Measurements from ENCODE around the gene ARHGEF6. TPM values are rescaled to one million over a fixed set of nuclear protein-coding genes. Genes with fewer than 3 reads are reported as not detected.

Gene ARHGEF6
- total and polyA plus RNA-seq, 7 donors: 11.4 to 70.5 (median 25.4) TPM

DNA sequence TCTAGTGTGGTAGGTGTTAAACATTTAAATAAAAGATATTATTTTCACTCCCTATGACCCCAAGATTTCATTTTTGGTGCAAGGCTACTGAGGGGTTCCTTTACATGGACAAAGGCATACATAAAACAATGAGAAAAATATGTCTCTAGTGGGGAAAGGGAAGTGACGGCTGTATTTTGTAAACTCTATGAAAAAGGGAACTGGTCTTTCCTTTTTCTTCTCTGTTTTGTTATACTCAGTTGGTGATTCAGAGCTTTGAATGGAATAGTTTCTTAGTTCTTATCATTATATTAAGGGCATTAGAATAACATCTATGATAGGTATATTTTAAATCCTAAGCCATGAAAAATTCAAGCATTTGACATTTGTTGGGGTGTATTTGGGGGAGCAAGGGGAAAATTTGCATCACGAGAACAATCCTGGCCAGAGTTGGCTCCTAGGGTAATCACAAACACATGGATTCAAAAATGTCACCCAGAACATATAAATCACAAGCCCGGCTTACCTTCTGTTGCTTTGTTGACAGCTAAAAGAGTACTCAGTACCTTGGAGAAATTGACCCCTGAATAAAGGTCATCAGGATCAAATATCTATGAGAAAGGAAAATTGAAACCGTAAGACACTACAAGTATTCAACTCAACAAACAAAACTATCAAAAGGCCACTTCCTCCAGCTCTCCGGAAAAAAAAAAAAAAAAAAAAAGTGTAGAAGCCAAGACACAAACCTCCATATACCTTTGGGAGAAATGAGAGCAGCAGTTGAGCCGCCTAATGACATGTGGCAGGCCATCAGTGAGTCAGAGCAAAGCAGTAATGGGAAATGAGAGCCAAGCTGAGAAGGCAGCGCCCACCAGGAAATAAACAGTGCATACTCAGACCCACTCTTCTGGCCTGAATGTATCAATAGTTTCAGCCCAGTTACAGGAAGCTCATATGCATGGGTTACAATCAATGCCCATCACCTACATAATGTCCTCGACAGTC, 33.4 kb downstream of the ARHGEF6 start:
- Histone ChIP-seq H3K4me3 (no peak overlapping the region), H3K4me1 (peaks cover 40% of the 10 kb centered on the region), H3K36me3 (ENCODE audit: insufficient read depth in 1 of 2, low read depth in 1 of 2) (no peaks in the 10 kb centered on the region), H3K27me3 (ENCODE audit: insufficient read depth in 3 of 3, low read length in 2 of 3) (no peaks in the 10 kb centered on the region), H3K27ac (peak overlapping the region; percentile 87), H3K9me3 (no peaks in the 10 kb centered on the region)
- DNase-seq: no peak
- TF ChIP-seq, protein P1, sequence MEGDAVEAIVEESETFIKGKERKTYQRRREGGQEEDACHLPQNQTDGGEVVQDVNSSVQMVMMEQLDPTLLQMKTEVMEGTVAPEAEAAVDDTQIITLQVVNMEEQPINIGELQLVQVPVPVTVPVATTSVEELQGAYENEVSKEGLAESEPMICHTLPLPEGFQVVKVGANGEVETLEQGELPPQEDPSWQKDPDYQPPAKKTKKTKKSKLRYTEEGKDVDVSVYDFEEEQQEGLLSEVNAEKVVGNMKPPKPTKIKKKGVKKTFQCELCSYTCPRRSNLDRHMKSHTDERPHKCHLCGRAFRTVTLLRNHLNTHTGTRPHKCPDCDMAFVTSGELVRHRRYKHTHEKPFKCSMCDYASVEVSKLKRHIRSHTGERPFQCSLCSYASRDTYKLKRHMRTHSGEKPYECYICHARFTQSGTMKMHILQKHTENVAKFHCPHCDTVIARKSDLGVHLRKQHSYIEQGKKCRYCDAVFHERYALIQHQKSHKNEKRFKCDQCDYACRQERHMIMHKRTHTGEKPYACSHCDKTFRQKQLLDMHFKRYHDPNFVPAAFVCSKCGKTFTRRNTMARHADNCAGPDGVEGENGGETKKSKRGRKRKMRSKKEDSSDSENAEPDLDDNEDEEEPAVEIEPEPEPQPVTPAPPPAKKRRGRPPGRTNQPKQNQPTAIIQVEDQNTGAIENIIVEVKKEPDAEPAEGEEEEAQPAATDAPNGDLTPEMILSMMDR (IDR thresholded peaks at IDR 0.05): no peak
- ATAC-seq: peak; percentile 72 to 81 (median 76)
- WGBS, 3 donors: 16 to 39% (median 24%) methylated on average over 8 of the region's 8 CpGs
- intact Hi-C loops (cut with DNase I): no loop called here

DNA sequence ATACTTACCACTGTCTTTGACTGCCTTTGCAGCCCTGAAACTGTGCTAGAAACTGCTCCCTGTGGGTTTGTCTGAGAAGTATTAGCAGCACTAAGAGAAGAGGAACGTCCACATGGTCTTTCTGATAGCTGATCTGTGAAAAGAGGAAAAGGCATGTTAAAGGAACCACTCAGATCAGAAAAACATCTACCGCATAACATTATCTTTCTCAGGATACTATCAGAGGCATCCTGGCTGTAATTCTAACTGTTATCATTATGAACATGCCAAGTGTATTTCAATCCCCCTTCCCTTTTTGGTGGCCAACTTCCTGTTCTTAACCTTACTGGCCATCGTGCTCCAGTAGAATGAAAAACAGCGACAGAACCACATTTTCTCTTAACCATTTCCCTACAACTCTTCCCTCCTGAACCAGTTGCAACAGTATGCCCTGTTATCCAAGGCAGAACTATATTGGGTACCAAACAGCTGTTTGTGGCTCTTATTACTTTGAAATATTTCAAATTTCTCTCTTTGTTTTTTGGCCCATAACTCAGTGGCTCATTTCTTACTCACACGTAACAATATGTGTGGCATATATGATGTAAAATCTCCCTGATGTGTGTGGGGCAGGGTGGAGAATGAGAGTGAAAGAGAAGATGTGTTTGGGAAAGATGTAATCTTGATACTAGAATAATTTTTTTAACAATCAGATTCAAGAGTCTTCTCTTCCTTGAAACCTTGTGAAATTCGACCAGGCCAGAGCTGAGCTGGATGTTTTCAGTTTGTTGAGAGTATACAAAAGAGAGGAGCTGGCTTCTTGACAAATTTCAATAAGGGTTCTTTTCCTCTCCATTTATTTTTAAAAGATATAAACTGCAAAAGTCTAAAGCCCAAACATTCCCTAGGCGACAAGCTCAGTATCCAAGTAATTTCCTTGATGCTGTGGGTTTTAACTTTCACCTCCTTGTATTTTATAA, 35.2 kb downstream of the ARHGEF6 start:
- DNase-seq: no peak
- no peak for ATAC-seq
- intact Hi-C loops (cut with DNase I): no loop called here
- H3K4me1 ChIP-seq: peaks cover 37% of the 10 kb centered on the region
- H3K4me3 ChIP-seq: no peak overlapping the region
- 9 to 33% (median 20%) methylated on average over 7 of the region's 7 CpGs for WGBS, 3 donors
- H3K27ac ChIP-seq: peak overlapping the region; percentile 87
- no peaks in the 10 kb centered on the region for H3K9me3 ChIP-seq
- peaks cover 0 to 11% of the 10 kb centered on the region in 2 donors for H3K36me3 ChIP-seq (ENCODE audit: insufficient read depth in 1 of 2, low read depth in 1 of 2)
- H3K27me3 ChIP-seq (ENCODE audit: insufficient read depth in 3 of 3, low read length in 2 of 3): no peaks in the 10 kb centered on the region
- TF ChIP-seq, protein P1 (IDR thresholded peaks at IDR 0.05): no peak

DNA sequence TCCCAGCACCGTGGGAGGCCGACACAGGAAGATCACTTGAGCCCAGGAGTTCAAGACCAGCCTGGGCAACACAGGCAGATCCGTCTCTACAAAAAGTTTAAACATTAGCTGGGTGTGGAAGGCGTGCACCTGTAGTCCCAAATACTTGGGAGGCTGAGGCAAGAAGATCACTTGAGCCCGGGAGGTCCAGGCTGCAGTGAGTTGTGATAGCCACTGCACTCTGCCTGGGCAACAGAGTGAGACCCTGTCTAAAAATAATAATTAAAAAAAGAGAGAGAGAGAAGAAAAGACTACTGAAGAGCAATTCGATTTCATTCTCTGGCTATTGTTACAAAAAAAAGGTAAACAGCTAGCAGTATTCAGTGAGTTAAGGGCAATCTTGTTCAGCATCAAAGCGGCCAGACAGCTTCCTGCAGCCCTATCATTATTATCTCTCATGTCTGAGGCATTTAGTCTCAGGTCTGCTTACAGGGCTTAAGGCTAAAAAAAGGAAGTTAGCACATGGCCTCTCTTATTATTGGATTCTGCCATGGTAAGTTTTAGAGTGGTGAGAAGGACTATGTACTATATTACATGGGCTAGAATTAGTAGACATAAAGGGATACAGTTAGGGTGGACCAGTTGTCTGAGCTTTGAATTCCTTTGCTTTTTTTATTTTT, 37.9 kb downstream of the ARHGEF6 start:
- H3K4me1 ChIP-seq: peaks cover 23% of the 10 kb centered on the region
- peaks cover 0 to 17% of the 10 kb centered on the region in 2 donors for H3K36me3 ChIP-seq (ENCODE audit: insufficient read depth in 1 of 2, low read depth in 1 of 2)
- 44 to 80% (median 54%) methylated on average over 7 of the region's 7 CpGs for WGBS, 3 donors
- peak overlapping the region; percentile 69 for H3K27ac ChIP-seq
- H3K4me3 ChIP-seq: no peak overlapping the region
- TF ChIP-seq, protein P1 (IDR thresholded peaks at IDR 0.05): no peak
- H3K27me3 ChIP-seq (ENCODE audit: insufficient read depth in 3 of 3, low read length in 2 of 3): no peaks in the 10 kb centered on the region
- H3K9me3 ChIP-seq: no peaks in the 10 kb centered on the region
- intact Hi-C loops (cut with DNase I): no loop called here
- ATAC-seq (peak in 3 of 4 donors; percentile 69 to 79 (median 75)), DNase-seq (no peak)

DNA sequence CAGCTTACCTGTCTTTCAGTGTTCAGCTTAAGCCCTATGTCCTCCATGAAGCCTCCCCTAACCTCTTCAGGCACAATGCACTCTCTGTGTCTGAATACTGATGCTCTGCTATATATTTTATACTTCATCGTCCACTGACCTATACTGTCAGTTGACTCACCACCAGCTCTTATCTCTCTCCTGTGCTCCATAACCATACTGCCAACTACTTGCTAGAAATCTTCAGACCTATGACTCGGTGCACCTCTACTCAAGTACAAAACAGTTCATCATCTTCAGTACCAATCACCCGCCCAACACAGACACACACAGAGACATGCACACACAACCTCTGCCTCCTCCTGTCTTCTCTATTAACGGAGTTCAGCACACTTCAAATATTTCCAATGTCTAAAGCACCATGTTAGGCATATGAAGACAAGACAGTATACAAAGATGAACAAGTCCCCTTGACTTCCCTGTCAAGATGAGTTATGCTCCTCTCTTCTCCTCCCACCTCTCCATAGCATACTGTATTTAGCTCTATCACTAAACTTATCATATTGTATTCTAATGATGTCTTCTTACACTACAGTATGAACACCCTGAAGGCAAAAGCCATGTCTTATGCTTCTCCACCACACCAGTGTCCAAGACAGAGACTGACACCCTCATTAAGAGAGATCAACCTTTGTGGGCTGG, 42.5 kb downstream of the ARHGEF6 start:
- no peak for DNase-seq
- H3K4me3 ChIP-seq: no peak overlapping the region
- no peak overlapping the region for H3K27ac ChIP-seq
- intact Hi-C loops (cut with DNase I): no loop called here
- H3K9me3 ChIP-seq: no peaks in the 10 kb centered on the region
- H3K36me3 ChIP-seq (ENCODE audit: insufficient read depth in 1 of 2, low read depth in 1 of 2): peaks cover 0 to 17% of the 10 kb centered on the region in 2 donors
- ATAC-seq: peak in 1 of 4 donors; percentile 18
- TF ChIP-seq, protein P1 (IDR thresholded peaks at IDR 0.05): no peak
- no peaks in the 10 kb centered on the region for H3K27me3 ChIP-seq (ENCODE audit: insufficient read depth in 3 of 3, low read length in 2 of 3)
- no peaks in the 10 kb centered on the region for H3K4me1 ChIP-seq
- WGBS, 3 donors: 73 to 97% (median 96%) methylated on average over 4 of the region's 4 CpGs

Data from psoas muscle (tissue), 8 donors.